ENCODE data around the gene MMP25.
A peak's percentile ranks its signal among the peaks of the same experiment; 100 is the strongest.

The MMP25 gene

GRCh38 chr16:3045758-3046640 is at the start of gene MMP25:
TSS of gene MMP25 (plus strand) at chr16:3046561. CDS start at chr16:3046918, 357 bp downstream.
- no peak for DNase-seq (ENCODE audit: low read depth in 3 of 3)

- DNase-seq (ENCODE audit: low read depth in 3 of 3): no peak
Observed at GRCh38 chr16:2999929-3000328, 46.4 kb upstream of the MMP25 start.

GRCh38 chr16:3000540-3000939 is 45.8 kb upstream of the MMP25 start:
- DNase-seq (ENCODE audit: low read depth in 3 of 3): no peak

GRCh38 chr16:3001316-3001715 is 45.0 kb upstream of the MMP25 start:
- no peak for DNase-seq (ENCODE audit: low read depth in 3 of 3)

GRCh38 chr16:3003582-3004270 is 42.6 kb upstream of the MMP25 start:
- DNase-seq (ENCODE audit: low read depth in 3 of 3): peak; percentile 93 to 98 (median 94)

GRCh38 chr16:3004319-3004718 is 42.0 kb upstream of the MMP25 start:
- no peak for DNase-seq (ENCODE audit: low read depth in 3 of 3)

- DNase-seq (ENCODE audit: low read depth in 3 of 3): no peak
Observed at GRCh38 chr16:3004781-3005284, 41.5 kb upstream of the MMP25 start.

GRCh38 chr16:3007059-3007956 is 39.1 kb upstream of the MMP25 start:
- DNase-seq (ENCODE audit: low read depth in 3 of 3): no peak

- no peak for DNase-seq (ENCODE audit: low read depth in 3 of 3)
Observed at GRCh38 chr16:3007957-3008689, 38.2 kb upstream of the MMP25 start.

- no peak for DNase-seq (ENCODE audit: low read depth in 3 of 3)
Observed at GRCh38 chr16:3008690-3009037, 37.7 kb upstream of the MMP25 start.

- no peak for DNase-seq (ENCODE audit: low read depth in 3 of 3)
Observed at GRCh38 chr16:3009568-3010390, 36.6 kb upstream of the MMP25 start.

- no peak for DNase-seq (ENCODE audit: low read depth in 3 of 3)
Observed at GRCh38 chr16:3010510-3010909, 35.9 kb upstream of the MMP25 start.

- no peak for DNase-seq (ENCODE audit: low read depth in 3 of 3)
Observed at GRCh38 chr16:3012246-3012645, 34.1 kb upstream of the MMP25 start.

GRCh38 chr16:3012828-3013420 is 33.4 kb upstream of the MMP25 start, which contains the start of gene CLDN9:
TSS of gene CLDN9 (plus strand) at chr16:3012923. CDS start at chr16:3013363, 440 bp downstream.
- no peak for DNase-seq (ENCODE audit: low read depth in 3 of 3)

GRCh38 chr16:3013491-3013951 is 32.8 kb upstream of the MMP25 start:
- DNase-seq (ENCODE audit: low read depth in 3 of 3): no peak

- no peak for DNase-seq (ENCODE audit: low read depth in 3 of 3)
Observed at GRCh38 chr16:3013998-3014690, 32.2 kb upstream of the MMP25 start.

- no peak for DNase-seq (ENCODE audit: low read depth in 3 of 3)
Observed at GRCh38 chr16:3014971-3015370, 31.4 kb upstream of the MMP25 start.

- DNase-seq (ENCODE audit: low read depth in 3 of 3): no peak
Observed at GRCh38 chr16:3015865-3016521, 30.4 kb upstream of the MMP25 start.

- no peak for DNase-seq (ENCODE audit: low read depth in 3 of 3)
Observed at GRCh38 chr16:3017344-3017743, 29.0 kb upstream of the MMP25 start.
